Heart left ventricle (tissue), 13 donors: ENCODE results near the gene GAS2L2.

Source experiments
- CTCF ChIP-seq, 12 donors: fragments of 200-600 bp; sonication (generic) in 4 of 12; IDR thresholded peaks; one replicate each; pipeline versions ENCODE4 v1.5.0 to v1.8.0; 2018 to 2022; ENCODE audit warnings: antibody characterized with exemption in 12 of 12, mild to moderate bottlenecking in 5 of 12
- POLR2A ChIP-seq, 2 donors: fragments of 450-650 bp; IDR thresholded peaks; one replicate each; pipeline ENCODE4 v1.6.1; 2017; ENCODE audit warnings: antibody characterized with exemption in 2 of 2, mild to moderate bottlenecking in 2 of 2, moderate library complexity in 2 of 2
- donor health status: ischemic (EF 13 %, LVEDD 7.1; RV severe dilation, severe dysfunction).
- donor health status: DM: no; HTN: yes; CAD: no.
- donor health status: DM: no; HTN: no; CAD: no.
- donor health status: ischemic (EF 25% LVEDD 6.9; RV normal size, moderate dysfunction).
- donor health status: ischemic (EF 25% LVEDD 5.7; RV mildly dilated, moderate dysfunction).
- donor health status: ischemic (EF 35%, LVEDD 5.7; RV mildly dilated, moderate dysfunction).
- donor health status: nonischemic (EF 11% LVEDD 7.7; RV severe dilation, severe dysfunction).
- donor health status: DM: yes; HTN: yes; CAD: no.
- donor health status: PGD.
- donor health status: ischemic (EF 29% LVEDD 5.4; RV normal size, mild dysfunction).
- donor health status: nonischemic (EF 23%, LVEDD 6.1; RV moderate dilation, normal function).

GRCh38 chr17:35745749-35746320 lies 7.2 kb downstream of the GAS2L2 start:
- no peak for TF ChIP-seq CTCF (IDR thresholded peaks at IDR 0.05)
- TF ChIP-seq POLR2A (IDR thresholded peaks at IDR 0.05), result no peak
